PC-9 (cell line): Measurements from ENCODE around the gene ZNF609. TPM values are rescaled to one million over a fixed set of nuclear protein-coding genes. Genes with fewer than 3 reads are reported as not detected.

Experiments used
- BruUV-seq: library from RNA; stranded (reverse); fragments of 400-500 nt; replicated peaks from 2 replicates; lab custom pipeline; 2021; lab: Mats Ljungman, UMichigan
- CTCF ChIA-PET: fragments of 300-600 bp; sonication (Branson Sonifier 250); formaldehyde crosslinking; loops from one replicate; lab custom pipeline; 2022; ENCODE audit warnings: antibody characterized with exemption; lab: Charles Lee
- POLR2A ChIA-PET: fragments of 300-600 bp; sonication (Branson Sonifier 250); formaldehyde crosslinking; loops from one replicate; lab custom pipeline; 2022; ENCODE audit warnings: antibody characterized with exemption; ENCODE audit not compliant: unreplicated experiment; lab: Charles Lee
- DNase-seq, 2 experiments: peaks; one replicate each; pipeline versions ENCODE4 v3.0.0 to v3.0.0-alpha.2; 2015 to 2022; ENCODE audit warnings: mixed read lengths in 1 of 2
- H2AFZ ChIP-seq: fragments of 200-600 bp; sonication (generic); 2 replicates; pipeline ENCODE4 v1.8.1; 2017; ENCODE audit warnings: antibody characterized with exemption
- H3F3A ChIP-seq: fragments of 200-600 bp; sonication (generic); 2 replicates; pipeline ENCODE4 v1.8.1; 2017; ENCODE audit warnings: antibody characterized with exemption, mild to moderate bottlenecking, low read depth; ENCODE audit not compliant: insufficient read depth
- H3K27ac ChIP-seq: fragments of 200-600 bp; sonication (generic); 2 replicates; pipeline ENCODE4 v1.6.1; 2016; ENCODE audit warnings: mixed run types
- H3K27me3 ChIP-seq: fragments of 200-600 bp; sonication (generic); 2 replicates; pipeline ENCODE4 v1.6.1; 2016; ENCODE audit warnings: low read depth, mixed run types; ENCODE audit not compliant: insufficient read depth
- H3K36me3 ChIP-seq: fragments of 200-600 bp; sonication (generic); 2 replicates; pipeline ENCODE4 v1.6.1; 2016; ENCODE audit warnings: low read depth, mixed run types
- H3K4me1 ChIP-seq: fragments of 200-600 bp; sonication (generic); replicated peaks from 2 replicates; pipeline ENCODE4 v1.6.1; 2016; ENCODE audit warnings: mixed run types; ENCODE audit not compliant: insufficient read depth
- H3K4me2 ChIP-seq: fragments of 200-600 bp; sonication (generic); 2 replicates; pipeline ENCODE4 v1.6.1; 2017; ENCODE audit warnings: mixed run types
- H3K4me3 ChIP-seq: fragments of 200-600 bp; sonication (generic); 2 replicates; pipeline ENCODE4 v1.6.1; 2016; ENCODE audit warnings: mixed run types
- H3K79me2 ChIP-seq: fragments of 200-600 bp; sonication (generic); 2 replicates; pipeline ENCODE4 v1.6.1; 2017; ENCODE audit warnings: low read depth, mixed run types
- H3K9me2 ChIP-seq: fragments of 200-600 bp; sonication (generic); 2 replicates; pipeline ENCODE4 v1.8.1; 2017; ENCODE audit warnings: mild to moderate bottlenecking; ENCODE audit not compliant: insufficient read depth
- H3K9me3 ChIP-seq: fragments of 200-600 bp; sonication (generic); 2 replicates; pipeline ENCODE4 v1.8.1; 2016; ENCODE audit warnings: low read depth; ENCODE audit not compliant: insufficient read depth
- H4K20me1 ChIP-seq: fragments of 200-600 bp; sonication (generic); 2 replicates; pipeline ENCODE4 v1.8.1; 2017; ENCODE audit not compliant: insufficient read depth
- EZH2 ChIP-seq: fragments of 200-600 bp; sonication (generic); IDR thresholded peaks from 2 replicates; pipeline ENCODE4 v1.8.0; 2017; ENCODE audit warnings: antibody characterized with exemption, low read depth
- intact Hi-C: fragments of 100-400 bp; cut with micrococcal nuclease; formaldehyde crosslinking; loops from one replicate; pipeline ENCODE4 v1.10.0; 2022; ENCODE audit not compliant: unreplicated experiment
- total RNA-seq: library from RNA; stranded (reverse); gene quantifications from 2 replicates; pipeline ENCODE4 v1.2.3, GENCODE V29; 2021
- TF ChIP-seq, protein P1 (sequence below): fragments of 200-600 bp; sonication (generic); conservative IDR thresholded peaks from 2 replicates; pipeline ENCODE4 v1.6.1; 2017; ENCODE audit warnings: mixed run types, antibody characterized with exemption, mild to moderate bottlenecking, moderate library complexity

The ZNF609 gene
- total RNA-seq, 1 experiment from 2014 or later: 38.6 TPM

DNA sequence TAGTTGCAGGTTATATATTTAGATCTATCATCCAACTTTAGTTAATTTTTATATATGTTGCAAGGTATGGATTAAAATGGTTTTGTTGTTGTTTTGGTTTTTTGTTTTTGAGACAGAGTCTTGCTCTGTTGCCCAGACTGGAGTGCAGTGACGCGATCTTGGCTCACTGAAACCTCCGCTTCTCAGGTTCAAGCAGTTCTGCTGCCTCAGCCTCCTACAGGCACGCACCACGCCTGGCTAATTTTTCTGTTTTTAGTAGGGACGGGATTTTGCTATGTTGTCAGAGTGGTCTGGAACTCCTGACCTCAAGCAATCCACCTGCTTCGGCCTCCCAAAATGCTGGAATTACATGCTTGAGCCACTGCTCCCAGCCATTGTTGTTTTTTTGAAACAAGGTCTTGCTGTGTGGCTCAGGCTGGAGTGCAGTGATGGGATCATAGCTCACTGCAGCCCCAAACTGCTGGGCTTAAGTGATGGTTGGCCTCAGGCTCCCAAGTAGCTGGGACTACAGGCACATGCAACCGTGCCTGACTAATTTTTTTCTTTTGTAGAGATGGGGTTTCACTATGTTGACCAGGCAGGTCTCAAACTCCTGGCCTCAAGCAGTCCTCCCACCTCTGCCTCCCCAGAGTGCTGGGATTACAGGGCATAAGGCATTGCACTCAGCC lies 92.0 kb downstream of the ZNF609 start:
- POLR2A ChIA-PET: no interaction called here
- H2AFZ ChIP-seq: no peak overlapping the region
- H3K4me2 ChIP-seq: no peak overlapping the region
- TF ChIP-seq EZH2: no peak
- TF ChIP-seq, protein P1, sequence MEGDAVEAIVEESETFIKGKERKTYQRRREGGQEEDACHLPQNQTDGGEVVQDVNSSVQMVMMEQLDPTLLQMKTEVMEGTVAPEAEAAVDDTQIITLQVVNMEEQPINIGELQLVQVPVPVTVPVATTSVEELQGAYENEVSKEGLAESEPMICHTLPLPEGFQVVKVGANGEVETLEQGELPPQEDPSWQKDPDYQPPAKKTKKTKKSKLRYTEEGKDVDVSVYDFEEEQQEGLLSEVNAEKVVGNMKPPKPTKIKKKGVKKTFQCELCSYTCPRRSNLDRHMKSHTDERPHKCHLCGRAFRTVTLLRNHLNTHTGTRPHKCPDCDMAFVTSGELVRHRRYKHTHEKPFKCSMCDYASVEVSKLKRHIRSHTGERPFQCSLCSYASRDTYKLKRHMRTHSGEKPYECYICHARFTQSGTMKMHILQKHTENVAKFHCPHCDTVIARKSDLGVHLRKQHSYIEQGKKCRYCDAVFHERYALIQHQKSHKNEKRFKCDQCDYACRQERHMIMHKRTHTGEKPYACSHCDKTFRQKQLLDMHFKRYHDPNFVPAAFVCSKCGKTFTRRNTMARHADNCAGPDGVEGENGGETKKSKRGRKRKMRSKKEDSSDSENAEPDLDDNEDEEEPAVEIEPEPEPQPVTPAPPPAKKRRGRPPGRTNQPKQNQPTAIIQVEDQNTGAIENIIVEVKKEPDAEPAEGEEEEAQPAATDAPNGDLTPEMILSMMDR: no peak
- H3K9me2 ChIP-seq: no peaks in the 10 kb centered on the region
- intact Hi-C loops: no loop called here
- BruUV-seq: no TSS peak
- H3K36me3 ChIP-seq: no peaks in the 10 kb centered on the region
- H3K4me3 ChIP-seq: no peak overlapping the region
- H3K9me3 ChIP-seq: no peaks in the 10 kb centered on the region
- peaks cover 4% of the 10 kb centered on the region; the same call in 1 of the 2 replicates for H4K20me1 ChIP-seq
- H3K4me1 ChIP-seq: 0 out of 2 replicates have a peak, but pooled peaks cover 5% of the 10 kb centered on the region
- no peaks in the 10 kb centered on the region for H3F3A ChIP-seq
- DNase-seq: no peak
- no peak overlapping the region for H3K27ac ChIP-seq
- H3K27me3 ChIP-seq: no peaks in the 10 kb centered on the region
- H3K79me2 ChIP-seq: peaks cover 48% of the 10 kb centered on the region
- CTCF ChIA-PET: no interaction called here

DNA sequence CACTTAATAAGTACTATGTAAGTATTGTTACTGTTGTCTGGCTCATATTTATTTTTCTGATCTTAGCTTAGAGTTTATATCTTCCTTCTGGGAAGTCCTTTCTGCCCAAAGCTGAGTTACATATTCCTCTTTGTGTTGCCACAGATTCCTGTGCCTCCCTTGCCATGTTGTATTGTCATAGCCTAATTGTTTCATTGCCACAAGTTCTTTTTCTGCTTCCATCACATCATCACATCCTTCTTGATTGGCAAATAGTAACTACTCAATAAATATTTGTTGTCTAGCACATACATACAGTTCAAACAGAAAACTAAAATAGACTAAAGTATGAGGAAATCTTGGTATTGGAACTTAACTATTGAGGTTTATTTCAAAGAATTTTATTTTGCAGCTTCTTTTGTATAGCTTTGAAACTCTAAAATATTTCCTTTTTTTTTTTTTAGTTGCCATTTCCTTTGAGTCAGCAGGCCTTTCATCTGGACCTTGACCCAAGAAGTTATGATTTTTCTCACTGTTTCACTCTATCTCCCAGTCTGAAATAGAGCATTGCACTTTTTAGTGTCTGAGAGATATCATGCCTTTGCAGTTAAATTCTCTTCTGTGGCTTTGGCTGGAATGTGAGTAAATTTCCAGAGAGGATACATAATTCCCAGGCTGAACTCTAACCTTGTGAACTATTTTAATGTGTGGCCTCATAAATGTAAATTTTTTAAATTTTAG lies 98.2 kb downstream of the ZNF609 start:
- DNase-seq: no peak
- Histone ChIP-seq H2AFZ (no peak overlapping the region), H3K4me1 (no peaks in the 10 kb centered on the region), H3K27me3 (no peaks in the 10 kb centered on the region), H3K9me2 (no peaks in the 10 kb centered on the region), H3K27ac (no peak overlapping the region), H3K79me2 (peaks cover 25% of the 10 kb centered on the region; the same call in 1 of the 2 replicates), H3K4me2 (no peak overlapping the region), H4K20me1 (no peaks in the 10 kb centered on the region), H3K9me3 (no peaks in the 10 kb centered on the region), H3K36me3 (no peaks in the 10 kb centered on the region), H3F3A (no peaks in the 10 kb centered on the region), H3K4me3 (no peak overlapping the region)
- ChIA-PET CTCF (no interaction called here), POLR2A (no interaction called here)
- BruUV-seq: no TSS peak
- TF ChIP-seq, protein P1: no peak
- TF ChIP-seq EZH2: no peak
- intact Hi-C loops: no loop called here

DNA sequence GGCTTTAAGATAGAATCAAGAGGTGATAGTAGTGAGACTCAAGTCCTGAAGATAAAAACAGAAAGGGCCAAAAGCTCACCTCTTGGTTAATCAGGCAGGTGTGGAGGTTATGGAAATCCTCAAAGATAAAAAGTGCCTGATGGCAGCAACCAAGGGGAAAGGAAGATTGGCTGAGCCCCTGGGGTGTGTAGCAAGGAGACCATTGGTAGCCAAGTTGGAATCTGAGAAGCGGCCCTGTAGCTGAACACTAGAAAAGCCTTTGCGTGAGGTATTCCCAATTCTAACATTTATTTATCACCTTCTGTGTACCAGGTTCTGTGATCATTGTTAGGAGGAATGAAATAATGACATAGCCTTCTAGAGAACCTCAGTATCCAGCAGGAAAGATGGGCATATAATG lies 98.9 kb downstream of the ZNF609 start:
- no peak overlapping the region for H3K27ac ChIP-seq
- CTCF ChIA-PET: no interaction called here
- H3K4me1 ChIP-seq: no peaks in the 10 kb centered on the region
- no peak for DNase-seq
- H2AFZ ChIP-seq: no peak overlapping the region
- no peaks in the 10 kb centered on the region for H3K9me3 ChIP-seq
- no peaks in the 10 kb centered on the region for H3F3A ChIP-seq
- H3K79me2 ChIP-seq: peaks cover 23% of the 10 kb centered on the region; the same call in 1 of the 2 replicates
- no peak for TF ChIP-seq EZH2
- TF ChIP-seq, protein P1: no peak
- no peaks in the 10 kb centered on the region for H3K36me3 ChIP-seq
- H3K4me3 ChIP-seq: no peak overlapping the region
- no peaks in the 10 kb centered on the region for H3K27me3 ChIP-seq
- POLR2A ChIA-PET: no interaction called here
- intact Hi-C loops: no loop called here
- no peak overlapping the region for H3K4me2 ChIP-seq
- H3K9me2 ChIP-seq: no peaks in the 10 kb centered on the region
- no peaks in the 10 kb centered on the region for H4K20me1 ChIP-seq
- BruUV-seq: no TSS peak
